ENCODE results near the gene EIF2AK3.

EIF2AK3 gene

DNA sequence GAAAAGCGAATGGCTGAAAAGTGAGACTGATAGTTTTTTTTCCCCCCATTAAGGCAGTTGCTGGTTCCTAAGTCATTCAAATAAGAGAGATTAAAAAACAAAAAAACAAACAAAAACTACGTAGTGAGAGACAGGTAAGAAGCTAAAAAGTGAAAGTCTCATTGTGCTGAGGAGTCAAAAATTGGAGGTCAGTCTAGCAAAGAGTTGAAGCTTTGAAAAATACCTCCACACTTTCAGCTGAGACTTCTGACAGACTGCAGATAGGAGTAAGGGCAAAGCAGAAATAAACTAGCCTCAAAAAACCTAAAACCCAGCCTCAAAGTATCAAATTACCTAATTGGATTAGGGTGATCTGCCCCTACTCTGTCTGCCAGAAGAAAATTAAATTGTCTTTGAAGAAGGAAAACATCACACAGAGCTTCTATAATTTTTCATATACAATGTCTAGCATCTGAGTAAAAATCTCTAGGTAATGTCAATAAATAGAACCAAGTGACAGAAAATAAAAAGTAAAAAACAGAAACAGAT lies 10.9 kb upstream of the EIF2AK3 start:
- H3K4me3 ChIP-seq (ENCODE audit: control insufficient read depth, low read depth, low read length), result no peak overlapping the region
- no peak for TF ChIP-seq CTCF (conservative IDR thresholded peaks at IDR 0.05; ENCODE audit: control insufficient read depth, insufficient read depth, low read depth, low read length)
- no peak for DNase-seq (ENCODE audit: low read depth)

- DNase-seq (ENCODE audit: low read depth), result no peak
- no peak for TF ChIP-seq CTCF (conservative IDR thresholded peaks at IDR 0.05; ENCODE audit: control insufficient read depth, insufficient read depth, low read depth, low read length)
- H3K4me3 ChIP-seq (ENCODE audit: control insufficient read depth, low read depth, low read length), result no peak overlapping the region
These were observed 10.2 kb upstream of the EIF2AK3 start for GRCh38 chr2:88637464-88637863.

- no peak overlapping the region for H3K4me3 ChIP-seq (ENCODE audit: control insufficient read depth, low read depth, low read length)
- no peak for DNase-seq (ENCODE audit: low read depth)
- TF ChIP-seq CTCF (conservative IDR thresholded peaks at IDR 0.05; ENCODE audit: control insufficient read depth, insufficient read depth, low read depth, low read length), result no peak
These were observed 8.8 kb upstream of the EIF2AK3 start for GRCh38 chr2:88636026-88636425.

DNA sequence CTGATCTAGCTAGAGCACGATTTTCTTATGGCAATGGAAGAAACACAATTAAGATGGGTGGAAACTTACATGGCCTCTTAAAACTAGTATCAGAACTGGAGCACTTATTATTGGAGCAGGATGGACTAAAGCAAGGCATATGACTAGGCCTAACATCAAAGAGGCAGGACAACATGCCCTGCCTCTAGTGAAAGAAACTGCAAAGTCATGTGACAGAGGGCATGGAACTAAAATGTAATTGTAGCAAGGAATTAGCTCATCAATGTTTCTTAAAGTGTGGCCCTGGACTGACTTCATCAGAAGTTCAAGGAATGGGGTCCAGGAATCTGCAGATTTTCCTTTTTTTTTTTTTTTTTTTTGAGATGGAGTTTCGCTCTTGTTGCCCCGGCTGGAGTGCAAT lies 5.3 kb upstream of the EIF2AK3 start:
- no peak for DNase-seq (ENCODE audit: low read depth)
- no peak overlapping the region for H3K4me3 ChIP-seq (ENCODE audit: control insufficient read depth, low read depth, low read length)
- no peak for TF ChIP-seq CTCF (conservative IDR thresholded peaks at IDR 0.05; ENCODE audit: control insufficient read depth, insufficient read depth, low read depth, low read length)

GRCh38 chr2:88628571-88628939 lies 1.3 kb upstream of the EIF2AK3 start:
- DNase-seq (ENCODE audit: low read depth), result no peak
- no peak for TF ChIP-seq CTCF (conservative IDR thresholded peaks at IDR 0.05; ENCODE audit: control insufficient read depth, insufficient read depth, low read depth, low read length)
- H3K4me3 ChIP-seq (ENCODE audit: control insufficient read depth, low read depth, low read length), result peak overlapping the region; percentile 77

DNA sequence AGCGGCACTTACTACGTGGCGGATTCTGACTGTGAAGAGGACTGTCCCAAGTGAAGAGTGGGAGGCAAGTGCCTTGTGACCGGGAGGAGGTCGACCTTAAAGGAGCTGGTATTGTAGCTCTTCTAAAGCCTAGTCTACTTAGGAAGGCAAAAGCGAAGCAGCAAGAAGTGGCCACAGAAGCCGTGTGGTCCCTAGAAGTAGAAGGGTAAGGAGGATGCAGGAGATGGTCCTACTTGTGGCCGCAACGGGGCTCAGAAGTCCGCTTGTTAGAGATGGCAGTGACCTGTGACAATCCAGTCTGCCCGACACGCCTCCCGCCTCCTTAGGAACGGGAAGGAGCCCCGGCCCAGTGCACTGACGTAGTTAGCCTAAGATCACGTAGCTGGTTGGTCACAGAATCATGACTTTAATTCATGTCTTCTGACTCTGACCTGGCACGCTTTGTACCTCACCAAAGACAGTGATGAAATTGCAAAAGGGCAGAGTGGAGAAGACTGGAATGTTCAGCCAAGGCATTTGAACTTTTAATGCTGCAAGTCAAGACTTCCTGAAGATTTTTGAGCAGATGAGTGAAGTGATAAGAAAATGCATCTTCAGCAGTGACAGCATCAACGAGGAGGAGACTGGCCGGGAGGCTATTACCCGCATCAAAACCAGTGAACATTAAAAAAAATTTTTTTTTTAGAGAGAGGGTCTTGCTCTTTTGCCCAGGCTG lies 749 bp upstream of the EIF2AK3 start:
- DNase-seq (ENCODE audit: low read depth), result peak; percentile 99
- peak overlapping the region; percentile 77 for H3K4me3 ChIP-seq (ENCODE audit: control insufficient read depth, low read depth, low read length)
- TF ChIP-seq CTCF (conservative IDR thresholded peaks at IDR 0.05; ENCODE audit: control insufficient read depth, insufficient read depth, low read depth, low read length), result no peak
